HepG2 (cell line): ENCODE results near the gene AHNAK. TPM values are rescaled to one million over a fixed set of nuclear protein-coding genes. Genes with fewer than 3 reads are reported as not detected.

ENCODE experiments used
- ATAC-seq: fragments of 200-7000 bp; cut with Tn5 transposase; 3 replicates; pipeline ENCODE4 v1.9.1; 2020; ENCODE audit warnings: mild to moderate bottlenecking, moderate library complexity
- BruUV-seq: library from RNA; stranded (reverse); fragments of 400-500 nt; replicated peaks from 2 replicates; lab custom pipeline; 2021; lab: Mats Ljungman, UMichigan
- CTCF ChIA-PET: fragments of 300-600 bp; formaldehyde crosslinking; extraction: SDS; loops from one replicate; lab custom pipeline; 2021; ENCODE audit warnings: low total read pairs, inconsistent platforms, low intra/inter-chr PET ratio; lab: Yijun Ruan, JAX
- POLR2A ChIA-PET: fragments of 350-600 bp; sonication (Branson Sonifier 250); formaldehyde crosslinking; loops from one replicate; lab custom pipeline; 2020; ENCODE audit warnings: antibody characterized with exemption, inconsistent platforms; lab: Yijun Ruan, JAX
- DNase-seq: peaks from one replicate; pipeline ENCODE4 v3.0.0-alpha.2; 2015; ENCODE audit warnings: low spot score
- FAIRE-seq: peaks from 3 replicates; lab custom pipeline; 2011; peaks lifted over from hg19 to GRCh38; lab: Jason Lieb, UNC
- H2AFZ ChIP-seq: one replicate; pipeline ENCODE4 v1.6.1; 2011; ENCODE audit warnings: low read length, inconsistent platforms
- H3K27ac ChIP-seq: fragments of 300-600 bp; 3 replicates; pipeline ENCODE4 v1.8.0; 2011; ENCODE audit warnings: mixed run types, mild to moderate bottlenecking, mixed read lengths, low read length, inconsistent platforms; ENCODE audit not compliant: insufficient read depth; ENCODE audit errors: extremely low read length
- H3K27me3 ChIP-seq, 2 experiments: fragments of 200-600 bp in 1 of 2; 2 replicates in 1 of 2; 3 replicates in 1 of 2; pipeline versions ENCODE4 v1.6.0 to v1.8.0; 2011; ENCODE audit warnings: low read length in 2 of 2, mild to moderate bottlenecking in 2 of 2, moderate library complexity in 2 of 2, inconsistent platforms in 1 of 2; ENCODE audit not compliant: insufficient read depth in 2 of 2, control insufficient read depth in 1 of 2
- H3K36me3 ChIP-seq, 2 experiments: fragments of 200-600 bp in 1 of 2; replicated peaks in 1 of 2; 2 replicates in 1 of 2; 3 replicates in 1 of 2; pipeline versions ENCODE4 v1.5.1 to v1.8.0; 2011; ENCODE audit warnings: low read length in 2 of 2, inconsistent platforms in 1 of 2; ENCODE audit not compliant: insufficient read depth in 2 of 2, control insufficient read depth in 1 of 2
- H3K4me1 ChIP-seq: 2 replicates; pipeline ENCODE4 v1.5.1; 2012; ENCODE audit warnings: low read length, inconsistent platforms; ENCODE audit not compliant: insufficient read depth
- H3K4me2 ChIP-seq: 2 replicates; pipeline ENCODE4 v1.6.0; 2011; ENCODE audit warnings: low read depth, low read length, inconsistent platforms
- H3K4me3 ChIP-seq, 3 experiments: fragments of 200-600 bp in 1 of 3; sonication (generic), shearing (Covaris generic) in 1 of 3; replicated peaks in 1 of 3; 2 replicates each; pipeline ENCODE4 v1.5.1; 2011 to 2016; ENCODE audit warnings: low read length in 3 of 3, inconsistent platforms in 2 of 3, low read depth in 2 of 3, mild to moderate bottlenecking in 2 of 3, control low read depth in 1 of 3, mixed read lengths in 1 of 3; ENCODE audit not compliant: insufficient read depth in 1 of 3
- H3K79me2 ChIP-seq: one replicate; pipeline ENCODE4 v1.6.1; 2011; ENCODE audit warnings: low read length, inconsistent platforms; ENCODE audit not compliant: insufficient read depth
- H3K9ac ChIP-seq: 2 replicates; pipeline ENCODE4 v1.6.0; 2011; ENCODE audit warnings: mild to moderate bottlenecking, low read depth, low read length, inconsistent platforms; ENCODE audit not compliant: insufficient read depth
- H3K9me3 ChIP-seq: 2 replicates; pipeline ENCODE4 v1.5.1; 2012; ENCODE audit warnings: mild to moderate bottlenecking, low read length
- H4K20me1 ChIP-seq: 2 replicates; pipeline ENCODE4 v1.6.0; 2011; ENCODE audit warnings: inconsistent platforms, mild to moderate bottlenecking, low read length, moderate library complexity; ENCODE audit not compliant: insufficient read depth
- CBX1 ChIP-seq: IDR thresholded peaks from one replicate; pipeline ENCODE4 v1.6.1; 2016; ENCODE audit warnings: antibody characterized with exemption, low read depth
- MIER3 ChIP-seq: IDR thresholded peaks from 2 replicates; pipeline ENCODE4 v1.6.1; 2016; ENCODE audit warnings: missing compliant biosample characterization, borderline replicate concordance
- SRY ChIP-seq: sonication (generic); formaldehyde crosslinking; IDR thresholded peaks from 2 replicates; pipeline ENCODE4 v1.8.0; 2022; ENCODE audit warnings: mild to moderate bottlenecking, missing genetic modification reagents
- WIZ ChIP-seq: sonication (generic); formaldehyde crosslinking; IDR thresholded peaks from 2 replicates; pipeline ENCODE4 v1.5.1; 2020; ENCODE audit warnings: mild to moderate bottlenecking, missing genetic modification reagents
- ZNF605 ChIP-seq: sonication (generic); formaldehyde crosslinking; IDR thresholded peaks from 2 replicates; pipeline ENCODE4 v1.8.0; 2022; ENCODE audit warnings: mild to moderate bottlenecking, missing genetic modification reagents
- ZNF652 ChIP-seq: IDR thresholded peaks from 2 replicates; pipeline ENCODE4 v1.6.1; 2016; ENCODE audit warnings: low read depth, borderline replicate concordance
- ZNF788 ChIP-seq: sonication (generic); formaldehyde crosslinking; IDR thresholded peaks from 2 replicates; pipeline ENCODE4 v1.5.0; 2020; ENCODE audit warnings: mild to moderate bottlenecking, missing genetic modification reagents, borderline replicate concordance
- WGBS: methylation state at CpG from one replicate; pipeline ENCODE4 v1.1.6; 2017; ENCODE audit warnings: low lambda C conversion rate; 5-methylcytosine and 5-hydroxymethylcytosine counted together
- in situ Hi-C: cut with HindIII; loops from 2 replicates; pipeline ENCODE4 v1.10.0; 2017; ENCODE audit warnings: low pct_unique_long_range_greater_than_20kb; ENCODE audit not compliant: extremely low pct_ligation_motif_present
- intact Hi-C: fragments of 100-400 bp; cut with micrococcal nuclease; formaldehyde crosslinking; loops from one replicate; pipeline ENCODE4 v1.10.0; 2022; ENCODE audit not compliant: unreplicated experiment
- polyA plus RNA-seq, 8 experiments: library from polyadenylated mRNA; depleted of rRNA in 3 of 8; stranded (reverse) in 7 of 8; unstranded in 1 of 8; fragments of >200 nt; fragmentation: Illumina TruSeq in 4 of 8; extraction: Trizol in 4 of 8; gene quantifications; 2 replicates each; pipeline versions ENCODE4 v1.2.1 to v1.2.3, GENCODE V29; 2011 to 2016; ENCODE audit warnings: low read depth in 4 of 8, missing spikeins in 1 of 8, mixed read lengths in 1 of 8; ENCODE audit not compliant: insufficient read depth in 1 of 8
- total RNA-seq, 5 experiments: library from RNA; depleted of rRNA; stranded (reverse); fragments of >200 nt; fragmentation: Illumina TruSeq; extraction: Trizol; gene quantifications; 2 replicates each; pipeline ENCODE4 v1.2.3, GENCODE V29; 2016; ENCODE audit warnings: low read depth in 1 of 5
- TF ChIP-seq, protein P1 (sequence below): sonication (generic); formaldehyde crosslinking; IDR thresholded peaks from 2 replicates; pipeline ENCODE4 v1.8.1; 2022; ENCODE audit warnings: low read depth, mild to moderate bottlenecking, missing genetic modification reagents
- TF ChIP-seq, protein P2 (sequence below): sonication (generic); formaldehyde crosslinking; IDR thresholded peaks from 2 replicates; pipeline ENCODE4 v1.4.0; 2020; ENCODE audit warnings: missing genetic modification reagents, borderline replicate concordance

The AHNAK gene
- total and polyA plus RNA-seq, 2 of the 13 experiments (the other 11 are each of a cell fraction or from before 2014, with no cell fraction given), result 23.4 to 25.0 TPM

DNA sequence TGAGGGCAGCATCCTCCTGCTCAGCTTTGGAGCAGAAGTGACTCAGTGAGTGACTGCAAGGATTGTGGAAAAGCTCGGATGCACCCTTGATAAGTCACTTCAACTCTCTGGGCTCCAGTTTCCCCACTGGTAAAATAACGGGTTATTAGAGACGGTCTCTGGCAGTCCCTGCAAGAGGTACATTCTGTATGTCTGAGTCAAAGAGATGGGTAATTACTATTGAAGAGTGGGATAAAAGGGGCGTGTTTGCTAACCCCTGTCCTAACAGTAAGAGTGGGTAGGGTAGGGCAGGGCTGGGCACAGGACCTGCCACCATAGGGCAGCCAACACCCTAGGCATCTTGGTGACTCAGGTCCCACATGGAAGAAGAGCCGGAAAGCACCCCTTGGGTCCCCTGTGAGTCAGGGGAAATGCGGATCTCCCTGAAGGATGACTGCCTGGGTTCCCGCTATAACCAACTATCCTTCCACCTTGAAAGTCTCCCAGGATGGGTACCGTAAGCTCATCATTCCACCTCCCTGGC lies 7.3 kb upstream of the AHNAK start:
- Histone ChIP-seq H3K9me3 (no peaks in the 10 kb centered on the region), H4K20me1 (no peaks in the 10 kb centered on the region), H3K79me2 (no peaks in the 10 kb centered on the region), H3K4me1 (peaks cover 93% of the 10 kb centered on the region), H3K9ac (peak overlapping the region; percentile 80), H3K4me2 (peak overlapping the region; percentile 84), H3K36me3 (peaks cover 2 to 8% of the 10 kb centered on the region in 2 experiments; a peak in 3 of 5 replicates), H2AFZ (no peak overlapping the region), H3K27me3 (no peaks in the 10 kb centered on the region), H3K27ac (peak overlapping the region; percentile 82), H3K4me3 (no peak overlapping the region)
- WGBS, result 58% methylated on average over 6 of the region's 8 CpGs
- in situ Hi-C loops, result loop anchor here (5.0 kb wide), 1 partner anchor 132 kb away; no protein-coding TSS in a partner anchor
- POLR2A ChIA-PET, result interaction anchor here (1.1 to 4.5 kb wide), 7 partner anchors 10 to 129 kb away, joined by 3 to 23 read pairs (median 6); partner anchors contain the start of genes C11orf98, CSKMT, EEF1G and LBHD1
- intact Hi-C loops, result no loop called here
- ATAC-seq (peak; percentile 1; the same call in 2 of the 3 replicates), FAIRE-seq (no peak), DNase-seq (no peak)
- no TSS peak for BruUV-seq
- CTCF ChIA-PET, result no interaction called here
- TF ChIP-seq MIER3 (CRISPR knock-in tag) (no peak), ZNF788 (CRISPR knock-in tag) (0 out of 2 replicates have a peak, but pooled peaks have one; percentile 16), WIZ (CRISPR knock-in tag) (no peak), ZNF605 (CRISPR knock-in tag) (no peak)

DNA sequence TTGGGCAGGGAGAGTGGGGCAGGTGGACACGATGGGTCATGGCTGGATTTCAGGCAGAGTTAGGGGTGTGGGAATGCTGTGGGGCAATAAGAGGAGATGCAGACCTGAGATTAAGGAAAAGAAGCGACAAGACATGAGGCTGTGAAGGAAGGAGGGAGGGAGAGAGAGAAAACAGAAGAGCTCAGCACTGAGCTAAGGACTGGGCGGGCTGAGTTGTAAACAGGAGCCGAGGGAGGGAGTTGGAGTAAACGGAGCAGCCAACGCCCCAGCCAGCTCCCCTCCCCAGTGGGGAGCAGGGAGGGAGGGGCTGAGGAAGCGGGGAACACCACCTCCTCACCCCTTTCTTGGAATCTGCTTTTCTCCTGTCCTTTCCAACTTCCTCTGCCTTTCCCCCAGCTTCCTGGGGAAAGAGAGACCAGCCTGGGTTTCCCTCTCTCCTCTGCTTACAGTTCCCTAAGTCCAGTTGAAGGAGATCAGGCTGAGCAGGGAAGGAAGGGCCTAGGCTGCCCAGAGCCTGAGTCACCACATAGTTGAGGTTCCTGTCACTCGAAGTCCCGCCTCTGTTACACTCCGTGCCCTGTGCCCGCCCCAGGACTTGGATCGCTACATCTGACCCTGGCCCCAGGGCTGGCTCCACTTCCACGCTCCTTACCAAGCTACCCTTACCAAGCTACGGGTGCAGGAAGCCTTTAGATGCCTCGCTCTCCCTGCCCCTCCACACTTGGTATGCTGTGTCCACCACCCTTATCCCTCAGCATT lies 6.7 kb upstream of the AHNAK start:
- BruUV-seq, result no TSS peak
- Histone ChIP-seq H2AFZ (peak overlapping the region; percentile 90), H3K36me3 (0 out of 5 replicates have a peak, but pooled peaks cover 0 to 4% of the 10 kb centered on the region in 2 experiments), H3K9me3 (no peaks in the 10 kb centered on the region), H3K79me2 (no peaks in the 10 kb centered on the region), H3K4me2 (peak overlapping the region; percentile 84), H3K27ac (peak overlapping the region; percentile 82), H3K27me3 (no peaks in the 10 kb centered on the region), H3K9ac (peak overlapping the region; percentile 80), H3K4me1 (peaks cover 99% of the 10 kb centered on the region), H3K4me3 (peak overlapping the region in 2 of 3 experiments; percentile 31 to 65; a peak in 5 of 6 replicates), H4K20me1 (no peaks in the 10 kb centered on the region)
- ChIA-PET POLR2A (interaction anchor here (0.7 to 4.5 kb wide), 8 partner anchors 21 to 288 kb away, joined by 3 to 23 read pairs (median 4); partner anchors contain the start of genes C11orf98, CSKMT, EEF1G and LBHD1), CTCF (no interaction called here)
- DNase-seq, result no peak
- intact Hi-C loops, result no loop called here
- peak; percentile 55 for ATAC-seq
- in situ Hi-C loops, result loop anchor here (5.0 kb wide), 1 partner anchor 131 kb away; no protein-coding TSS in a partner anchor
- WGBS, result 9% methylated on average over 15 of the region's 15 CpGs
- FAIRE-seq, result no peak
- no peak for TF ChIP-seq ZNF652 (CRISPR knock-in tag)
- TF ChIP-seq, protein P1, sequence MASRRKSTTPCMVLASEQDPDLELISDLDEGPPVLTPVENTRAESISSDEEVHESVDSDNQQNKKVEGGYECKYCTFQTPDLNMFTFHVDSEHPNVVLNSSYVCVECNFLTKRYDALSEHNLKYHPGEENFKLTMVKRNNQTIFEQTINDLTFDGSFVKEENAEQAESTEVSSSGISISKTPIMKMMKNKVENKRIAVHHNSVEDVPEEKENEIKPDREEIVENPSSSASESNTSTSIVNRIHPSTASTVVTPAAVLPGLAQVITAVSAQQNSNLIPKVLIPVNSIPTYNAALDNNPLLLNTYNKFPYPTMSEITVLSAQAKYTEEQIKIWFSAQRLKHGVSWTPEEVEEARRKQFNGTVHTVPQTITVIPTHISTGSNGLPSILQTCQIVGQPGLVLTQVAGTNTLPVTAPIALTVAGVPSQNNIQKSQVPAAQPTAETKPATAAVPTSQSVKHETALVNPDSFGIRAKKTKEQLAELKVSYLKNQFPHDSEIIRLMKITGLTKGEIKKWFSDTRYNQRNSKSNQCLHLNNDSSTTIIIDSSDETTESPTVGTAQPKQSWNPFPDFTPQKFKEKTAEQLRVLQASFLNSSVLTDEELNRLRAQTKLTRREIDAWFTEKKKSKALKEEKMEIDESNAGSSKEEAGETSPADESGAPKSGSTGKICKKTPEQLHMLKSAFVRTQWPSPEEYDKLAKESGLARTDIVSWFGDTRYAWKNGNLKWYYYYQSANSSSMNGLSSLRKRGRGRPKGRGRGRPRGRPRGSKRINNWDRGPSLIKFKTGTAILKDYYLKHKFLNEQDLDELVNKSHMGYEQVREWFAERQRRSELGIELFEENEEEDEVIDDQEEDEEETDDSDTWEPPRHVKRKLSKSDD (CRISPR knock-in tag), result no peak
- TF ChIP-seq SRY (CRISPR knock-in tag), result no peak
- no peak for TF ChIP-seq CBX1
- TF ChIP-seq, protein P2, sequence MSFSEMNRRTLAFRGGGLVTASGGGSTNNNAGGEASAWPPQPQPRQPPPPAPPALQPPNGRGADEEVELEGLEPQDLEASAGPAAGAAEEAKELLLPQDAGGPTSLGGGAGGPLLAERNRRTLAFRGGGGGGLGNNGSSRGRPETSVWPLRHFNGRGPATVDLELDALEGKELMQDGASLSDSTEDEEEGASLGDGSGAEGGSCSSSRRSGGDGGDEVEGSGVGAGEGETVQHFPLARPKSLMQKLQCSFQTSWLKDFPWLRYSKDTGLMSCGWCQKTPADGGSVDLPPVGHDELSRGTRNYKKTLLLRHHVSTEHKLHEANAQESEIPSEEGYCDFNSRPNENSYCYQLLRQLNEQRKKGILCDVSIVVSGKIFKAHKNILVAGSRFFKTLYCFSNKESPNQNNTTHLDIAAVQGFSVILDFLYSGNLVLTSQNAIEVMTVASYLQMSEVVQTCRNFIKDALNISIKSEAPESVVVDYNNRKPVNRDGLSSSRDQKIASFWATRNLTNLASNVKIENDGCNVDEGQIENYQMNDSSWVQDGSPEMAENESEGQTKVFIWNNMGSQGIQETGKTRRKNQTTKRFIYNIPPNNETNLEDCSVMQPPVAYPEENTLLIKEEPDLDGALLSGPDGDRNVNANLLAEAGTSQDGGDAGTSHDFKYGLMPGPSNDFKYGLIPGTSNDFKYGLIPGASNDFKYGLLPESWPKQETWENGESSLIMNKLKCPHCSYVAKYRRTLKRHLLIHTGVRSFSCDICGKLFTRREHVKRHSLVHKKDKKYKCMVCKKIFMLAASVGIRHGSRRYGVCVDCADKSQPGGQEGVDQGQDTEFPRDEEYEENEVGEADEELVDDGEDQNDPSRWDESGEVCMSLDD (CRISPR knock-in tag), result 0 out of 2 replicates have a peak, but pooled peaks have one; percentile 28
